Sigmoid colon (tissue), 4 donors: Measurements from ENCODE around the gene RIMBP2.

Experiments used
- EP300 ChIP-seq, 4 donors: sonication (generic); formaldehyde crosslinking; IDR thresholded peaks; one replicate each; pipeline ENCODE4 v1.6.1; 2017; ENCODE audit warnings: antibody characterized with exemption in 4 of 4
- POLR2A ChIP-seq, 2 donors: fragments of 450-650 bp; IDR thresholded peaks; one replicate each; pipeline ENCODE4 v1.6.1; 2016; ENCODE audit warnings: antibody characterized with exemption in 2 of 2, mild to moderate bottlenecking in 2 of 2, moderate library complexity in 2 of 2
- POLR2AphosphoS5 ChIP-seq, 4 donors: sonication (generic); formaldehyde crosslinking; IDR thresholded peaks; one replicate each; pipeline ENCODE4 v1.6.1; 2017; ENCODE audit warnings: antibody characterized with exemption in 4 of 4
- TF ChIP-seq, protein P1 (sequence below), 4 experiments: fragments of 450-650 bp in 3 of 4; fragments of 200-600 bp in 1 of 4; IDR thresholded peaks; one replicate each; pipeline ENCODE4 v1.5.1; 2016 to 2019; ENCODE audit warnings: antibody characterized with exemption in 4 of 4, mild to moderate bottlenecking in 3 of 4, moderate library complexity in 2 of 4

DNA sequence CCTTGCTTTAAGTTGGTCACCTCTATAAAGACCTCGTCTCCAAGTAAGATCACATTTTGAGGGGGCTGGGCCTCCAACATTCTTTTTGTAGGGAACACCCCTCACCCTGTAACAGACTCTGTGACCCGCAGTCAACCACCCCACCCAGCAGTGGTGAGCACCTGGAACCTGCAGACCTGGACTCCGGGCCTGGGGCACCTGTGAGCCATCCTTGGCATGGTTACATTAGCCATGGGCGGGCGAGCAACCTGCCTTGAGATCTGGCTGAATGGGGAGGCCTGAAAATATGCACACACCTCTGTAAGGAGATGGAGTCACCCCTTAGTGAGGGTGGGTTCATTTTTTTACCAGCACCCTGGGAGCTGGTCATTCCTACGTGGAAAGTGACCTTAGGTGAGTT lies 95.3 kb downstream of the RIMBP2 start:
- TF ChIP-seq POLR2AphosphoS5 (IDR thresholded peaks at IDR 0.05): no peak
- TF ChIP-seq, protein P1, sequence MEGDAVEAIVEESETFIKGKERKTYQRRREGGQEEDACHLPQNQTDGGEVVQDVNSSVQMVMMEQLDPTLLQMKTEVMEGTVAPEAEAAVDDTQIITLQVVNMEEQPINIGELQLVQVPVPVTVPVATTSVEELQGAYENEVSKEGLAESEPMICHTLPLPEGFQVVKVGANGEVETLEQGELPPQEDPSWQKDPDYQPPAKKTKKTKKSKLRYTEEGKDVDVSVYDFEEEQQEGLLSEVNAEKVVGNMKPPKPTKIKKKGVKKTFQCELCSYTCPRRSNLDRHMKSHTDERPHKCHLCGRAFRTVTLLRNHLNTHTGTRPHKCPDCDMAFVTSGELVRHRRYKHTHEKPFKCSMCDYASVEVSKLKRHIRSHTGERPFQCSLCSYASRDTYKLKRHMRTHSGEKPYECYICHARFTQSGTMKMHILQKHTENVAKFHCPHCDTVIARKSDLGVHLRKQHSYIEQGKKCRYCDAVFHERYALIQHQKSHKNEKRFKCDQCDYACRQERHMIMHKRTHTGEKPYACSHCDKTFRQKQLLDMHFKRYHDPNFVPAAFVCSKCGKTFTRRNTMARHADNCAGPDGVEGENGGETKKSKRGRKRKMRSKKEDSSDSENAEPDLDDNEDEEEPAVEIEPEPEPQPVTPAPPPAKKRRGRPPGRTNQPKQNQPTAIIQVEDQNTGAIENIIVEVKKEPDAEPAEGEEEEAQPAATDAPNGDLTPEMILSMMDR (IDR thresholded peaks at IDR 0.05): no peak
- no peak for TF ChIP-seq POLR2A (IDR thresholded peaks at IDR 0.05)
- TF ChIP-seq EP300 (IDR thresholded peaks at IDR 0.05): no peak
